NCI-H1930 (cell line): ENCODE measurements around the gene ECM2.

ENCODE experiments used
- DNase-seq, 2 experiments: peaks; one replicate each; lab custom pipeline; 2025; lab: John Stamatoyannopoulos, UW

Gene ECM2

GRCh38 chr9:92467041-92467440 lies 68.7 kb downstream of the ECM2 start:
- DNase-seq: no peak

- no peak for DNase-seq
Observed at GRCh38 chr9:92463984-92464383, 71.8 kb downstream of the ECM2 start.

- DNase-seq: no peak
Observed at GRCh38 chr9:92463387-92463786, 72.4 kb downstream of the ECM2 start.

- DNase-seq: no peak
Observed at GRCh38 chr9:92457576-92457975, 78.2 kb downstream of the ECM2 start.

- DNase-seq: no peak
Observed at GRCh38 chr9:92455217-92455616, 80.6 kb downstream of the ECM2 start.

GRCh38 chr9:92446536-92446935 lies 89.3 kb downstream of the ECM2 start:
- DNase-seq: no peak
